ENCODE results near the gene ACTR3.
"Not testable (repeated sequence)": the region's sequence is repeated elsewhere in the genome, so short reads cannot be mapped to it uniquely, and the experiment has no call there.

ACTR3 gene

GRCh38 chr2:113889471-113890252 lies at the start of gene ACTR3:
Gene ACTR3 (plus strand): TSS chr2:113890089. CDS start chr2:113890280, 191 bp downstream.
- H3K4me3 ChIP-seq (ENCODE audit: low read depth, low read length): peak within 1 kb of the TSS; percentile 78

DNA sequence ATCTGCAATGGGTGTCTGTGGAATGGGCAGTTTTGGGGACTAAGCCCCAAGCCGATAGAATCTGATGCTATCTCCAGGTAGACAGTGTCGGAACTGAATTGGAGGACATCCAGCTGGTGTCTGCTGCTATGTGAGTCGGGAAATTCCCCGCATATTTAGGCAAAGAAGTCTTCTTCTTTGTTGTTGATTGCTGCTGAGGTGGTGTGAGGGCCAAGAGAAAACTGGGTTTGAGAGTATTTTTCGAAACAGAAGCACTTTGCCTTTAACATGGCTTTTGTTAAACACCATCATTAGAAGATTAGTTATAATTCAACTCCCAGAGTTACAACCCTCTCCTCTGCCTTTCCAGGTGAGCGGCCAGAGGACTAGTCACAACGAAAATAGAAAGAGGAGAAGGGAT lies 49.4 kb upstream of the ACTR3 start:
- H3K4me3 ChIP-seq (ENCODE audit: low read depth, low read length): no peak overlapping the region

DNA sequence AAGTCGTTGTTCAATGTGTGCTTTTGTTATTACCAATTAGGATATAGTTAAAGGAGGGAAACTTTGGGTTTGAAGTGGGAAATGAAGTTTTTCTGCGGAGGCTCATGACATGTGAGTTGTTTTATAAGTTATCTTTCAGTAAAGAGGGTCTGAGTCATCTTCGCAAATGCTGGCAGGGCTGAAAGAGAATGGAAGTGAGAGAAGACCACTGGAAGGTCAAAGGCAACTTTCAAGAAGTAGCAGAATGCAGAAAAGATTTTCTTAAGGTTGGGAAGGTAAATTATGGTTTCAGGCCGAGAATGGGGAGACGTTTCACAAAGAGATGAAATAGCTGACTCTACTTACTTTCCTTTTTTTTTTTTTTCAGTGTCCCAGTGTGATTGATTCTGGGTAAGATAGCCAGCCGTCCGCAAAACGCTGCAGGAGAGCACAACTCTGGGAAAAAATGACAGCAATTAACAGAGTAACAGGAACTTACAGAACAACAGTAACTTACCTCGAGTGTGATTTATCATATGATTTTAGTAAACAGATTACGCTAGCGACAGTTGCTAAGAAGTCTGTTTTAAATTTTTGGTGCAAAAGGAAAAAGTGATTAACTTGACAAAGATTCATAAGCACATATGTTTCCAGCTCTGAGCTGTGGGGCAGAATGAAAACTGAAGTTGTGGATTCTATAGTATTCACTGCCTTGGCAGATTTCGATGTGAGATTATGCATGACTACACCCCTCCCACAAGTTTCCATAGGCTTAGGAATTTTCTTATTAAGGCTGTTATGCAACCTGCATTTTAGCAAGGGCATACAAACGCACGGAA lies 46.8 kb upstream of the ACTR3 start:
- no peak overlapping the region for H3K4me3 ChIP-seq (ENCODE audit: low read depth, low read length)

DNA sequence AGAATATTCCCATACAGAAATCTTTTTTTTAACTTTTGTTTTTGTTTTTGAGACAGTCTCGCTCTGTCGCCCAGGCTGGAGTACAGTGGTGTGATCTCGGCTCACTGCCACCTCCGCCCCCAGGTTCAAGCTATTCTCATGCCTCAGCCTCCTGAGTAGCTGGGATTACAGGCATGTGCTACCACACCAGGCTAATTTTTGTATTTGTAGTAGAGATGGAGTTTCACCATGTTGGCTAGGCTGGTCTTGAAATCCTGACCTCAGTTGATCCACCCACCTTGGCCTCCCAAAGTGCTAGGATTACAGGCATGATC lies 46.2 kb upstream of the ACTR3 start:
- not testable (repeated sequence) for H3K4me3 ChIP-seq (ENCODE audit: low read depth, low read length)

DNA sequence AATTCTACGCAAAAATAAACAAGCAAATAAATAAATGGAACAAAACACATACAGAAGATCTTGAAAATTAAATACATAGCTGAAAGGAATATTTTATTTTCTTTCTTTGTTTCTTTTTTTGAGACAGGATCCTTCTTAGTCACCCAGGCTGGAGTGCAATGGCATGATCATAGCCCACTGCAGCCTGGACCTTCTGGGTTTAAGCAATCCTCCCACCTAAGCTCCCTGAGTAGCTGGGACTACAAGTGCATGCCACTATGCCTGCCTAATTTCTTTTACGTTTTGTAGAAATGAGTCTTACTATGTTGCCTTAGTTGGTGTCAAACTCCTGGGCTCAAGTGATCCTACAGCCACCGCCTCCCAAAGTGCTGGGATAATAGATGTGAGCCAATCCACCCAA lies 44.6 kb upstream of the ACTR3 start:
- H3K4me3 ChIP-seq (ENCODE audit: low read depth, low read length): no peak overlapping the region

- H3K4me3 ChIP-seq (ENCODE audit: low read depth, low read length): not testable (repeated sequence)
These were observed 44.1 kb upstream of the ACTR3 start for GRCh38 chr2:113845796-113846195.

DNA sequence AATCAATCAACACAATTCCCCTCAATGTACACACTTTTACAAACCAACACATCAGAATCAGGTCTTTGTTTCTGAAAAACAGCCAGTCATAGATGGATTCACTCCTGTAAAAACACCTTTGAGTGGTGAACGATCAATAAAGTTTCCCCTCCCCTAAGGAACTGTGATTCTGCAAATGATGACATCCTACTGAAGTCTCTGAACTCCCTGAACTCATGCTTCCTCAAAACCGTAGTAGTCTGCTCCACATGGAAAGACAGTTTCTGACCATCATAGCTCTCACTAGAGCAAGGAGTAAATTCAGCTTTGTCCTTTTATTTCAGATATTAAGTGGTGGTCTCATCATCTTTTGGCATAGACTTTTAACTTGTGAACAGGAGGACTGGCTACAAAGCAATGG lies 43.5 kb upstream of the ACTR3 start:
- H3K4me3 ChIP-seq (ENCODE audit: low read depth, low read length): no peak overlapping the region

- no peak overlapping the region for H3K4me3 ChIP-seq (ENCODE audit: low read depth, low read length)
These were observed 42.7 kb upstream of the ACTR3 start for GRCh38 chr2:113847144-113847543.

GRCh38 chr2:113848758-113849415 lies 41.0 kb upstream of the ACTR3 start:
- H3K4me3 ChIP-seq (ENCODE audit: low read depth, low read length): no peak overlapping the region

DNA sequence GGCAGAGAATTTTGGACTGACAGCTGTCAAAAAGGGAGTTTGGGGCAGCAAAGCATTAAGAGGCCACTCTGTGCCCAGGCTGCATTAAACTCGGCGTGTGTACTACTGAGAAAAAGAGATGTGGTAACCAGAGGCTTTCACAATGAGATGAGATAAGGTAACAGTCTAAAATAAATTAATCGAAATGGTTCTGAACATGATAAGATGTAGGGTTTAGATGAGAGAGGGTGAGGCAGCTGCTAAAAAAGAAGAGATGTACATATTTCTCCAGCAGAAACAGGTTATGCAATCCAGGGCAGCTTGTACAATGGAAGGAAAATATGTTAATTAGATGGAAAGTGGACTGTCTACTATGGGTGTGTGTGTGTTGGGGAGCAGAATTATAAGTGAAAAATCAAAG lies 39.2 kb upstream of the ACTR3 start:
- H3K4me3 ChIP-seq (ENCODE audit: low read depth, low read length): no peak overlapping the region

- no peak overlapping the region for H3K4me3 ChIP-seq (ENCODE audit: low read depth, low read length)
These were observed 38.2 kb upstream of the ACTR3 start for GRCh38 chr2:113851640-113852039.

DNA sequence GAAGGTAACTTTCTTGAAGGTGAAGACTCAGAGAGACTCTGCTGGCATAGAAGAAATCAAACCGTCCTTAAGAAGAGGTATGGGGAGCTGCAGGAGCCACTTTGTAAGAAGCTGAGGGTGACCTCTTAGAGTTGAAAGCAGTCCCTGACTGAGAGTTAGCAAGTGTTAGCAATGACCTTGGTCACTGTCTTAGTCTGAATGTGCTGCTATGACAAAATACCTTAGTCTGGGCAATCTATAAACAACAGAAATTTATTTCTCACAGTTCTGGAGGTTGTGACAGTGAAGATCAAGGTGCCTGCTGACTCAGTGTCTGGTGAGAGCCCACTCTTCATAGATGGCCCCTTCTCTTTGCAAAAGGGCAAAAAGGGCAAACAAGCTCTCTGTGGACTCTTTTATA lies 35.7 kb upstream of the ACTR3 start:
- H3K4me3 ChIP-seq (ENCODE audit: low read depth, low read length): no peak overlapping the region

DNA sequence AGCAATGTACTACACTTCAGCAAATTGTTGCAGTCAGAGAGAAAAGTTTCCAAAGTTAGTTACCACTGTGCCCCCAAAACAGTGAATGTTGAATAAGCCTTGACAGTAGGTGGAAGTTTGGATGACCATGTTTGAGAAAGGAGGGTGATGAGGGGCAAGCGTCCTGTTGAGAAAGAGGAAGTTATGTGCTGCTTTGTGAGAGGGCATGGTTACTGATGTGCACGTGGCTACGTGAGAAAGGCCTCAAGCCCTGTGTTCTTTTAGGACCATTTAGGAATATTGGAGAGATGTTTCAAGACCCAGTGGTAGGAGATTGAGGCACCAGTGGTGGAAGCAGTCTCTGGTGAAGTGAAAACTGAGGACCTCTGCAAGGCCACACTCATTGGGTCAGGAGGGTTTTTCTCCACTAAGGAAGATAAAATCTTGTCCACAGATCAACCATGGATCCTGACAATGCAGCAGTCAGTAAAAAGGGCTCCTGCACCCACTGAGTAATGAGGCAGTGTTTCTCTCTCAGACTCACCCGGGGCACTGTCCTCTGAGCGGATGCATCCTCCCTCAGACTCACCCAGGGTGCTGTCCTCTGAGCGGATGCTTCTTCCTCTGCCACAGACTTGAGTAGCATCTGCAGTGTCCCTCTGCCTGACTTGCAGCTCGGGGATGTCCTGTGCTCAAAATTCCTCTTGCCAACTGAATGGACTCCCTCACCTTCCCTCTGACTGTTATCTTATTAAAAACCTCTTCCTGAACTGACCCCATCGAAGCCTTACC lies 34.7 kb upstream of the ACTR3 start:
- no peak overlapping the region for H3K4me3 ChIP-seq (ENCODE audit: low read depth, low read length)

DNA sequence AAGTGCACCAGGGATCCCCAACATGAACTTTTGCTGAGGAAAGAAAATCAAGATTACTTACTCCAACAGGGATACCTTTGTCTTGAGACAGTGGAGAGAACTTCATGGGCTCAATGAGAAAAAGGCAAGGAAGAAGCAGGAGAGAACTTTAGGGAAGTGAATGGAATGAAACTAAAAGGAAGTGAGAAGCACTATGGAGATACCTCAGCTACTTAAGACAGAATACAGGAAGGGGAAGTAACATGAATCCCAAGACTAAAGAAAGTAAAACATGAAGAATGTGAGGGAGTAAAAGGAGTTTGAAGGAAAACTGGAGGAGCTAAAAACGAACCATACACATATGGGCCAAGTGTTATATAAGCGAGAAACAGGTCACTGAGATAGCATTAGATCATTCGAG lies 32.4 kb upstream of the ACTR3 start:
- no peak overlapping the region for H3K4me3 ChIP-seq (ENCODE audit: low read depth, low read length)

DNA sequence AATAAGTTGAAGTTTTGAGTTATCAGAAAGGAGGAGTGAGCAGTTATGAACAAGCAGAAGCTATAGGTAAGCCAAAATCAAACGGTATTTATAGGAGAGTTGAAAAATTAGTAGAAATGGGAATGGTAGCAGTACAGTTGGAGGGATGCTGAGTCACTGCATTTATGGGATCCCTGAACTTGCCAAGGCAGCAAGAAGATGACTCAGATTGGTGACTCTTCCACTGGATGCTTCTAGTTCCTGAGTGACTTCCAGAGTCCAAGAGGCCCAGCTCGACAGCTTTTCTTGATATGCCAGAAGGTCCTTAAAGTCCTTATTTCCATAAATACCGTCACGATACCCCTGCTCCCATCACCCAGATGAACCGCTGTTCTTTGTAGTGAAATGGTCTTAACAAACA lies 31.1 kb upstream of the ACTR3 start:
- no peak overlapping the region for H3K4me3 ChIP-seq (ENCODE audit: low read depth, low read length)

GRCh38 chr2:113861740-113862139 lies 28.1 kb upstream of the ACTR3 start:
- H3K4me3 ChIP-seq (ENCODE audit: low read depth, low read length): no peak overlapping the region

DNA sequence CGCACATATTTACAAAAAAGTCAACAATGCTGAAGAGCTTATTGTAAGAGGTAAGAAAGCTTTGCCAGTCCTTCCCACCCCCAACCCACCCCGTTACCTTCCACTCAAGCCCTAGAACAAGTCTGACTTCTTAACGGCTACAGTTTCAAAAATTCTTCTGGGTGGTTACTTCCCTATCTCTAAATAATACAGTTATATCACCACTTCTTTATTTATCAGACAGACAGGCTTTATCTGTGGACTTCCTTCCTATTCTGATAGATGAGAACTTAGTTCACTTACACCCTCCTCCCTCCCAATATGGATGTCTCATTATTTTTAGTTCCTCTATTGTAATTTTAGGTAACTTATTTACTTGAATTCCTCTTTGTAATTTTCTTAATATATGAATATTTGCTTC lies 26.7 kb upstream of the ACTR3 start:
- H3K4me3 ChIP-seq (ENCODE audit: low read depth, low read length): no peak overlapping the region

- H3K4me3 ChIP-seq (ENCODE audit: low read depth, low read length): no peak overlapping the region
These were observed 22.3 kb upstream of the ACTR3 start for GRCh38 chr2:113867571-113867970.

DNA sequence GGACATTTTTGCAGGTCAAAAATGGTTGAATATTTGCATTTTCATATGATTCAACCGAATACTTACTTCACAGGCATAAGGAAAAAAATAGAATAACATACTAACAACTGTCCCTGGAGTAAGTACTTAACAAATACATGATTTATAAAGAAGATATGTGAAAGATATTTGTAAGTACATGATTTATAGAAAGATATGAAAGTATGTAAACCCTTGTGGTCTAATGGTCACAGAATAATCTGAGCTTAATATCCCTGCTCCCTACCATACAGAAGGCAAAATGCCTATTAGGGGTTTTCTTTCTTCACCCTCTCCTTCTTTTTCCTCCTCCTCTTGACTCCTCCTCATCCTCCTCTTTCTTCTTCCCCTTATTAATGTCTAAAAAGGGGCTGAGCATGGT lies 20.6 kb upstream of the ACTR3 start:
- no peak overlapping the region for H3K4me3 ChIP-seq (ENCODE audit: low read depth, low read length)

DNA sequence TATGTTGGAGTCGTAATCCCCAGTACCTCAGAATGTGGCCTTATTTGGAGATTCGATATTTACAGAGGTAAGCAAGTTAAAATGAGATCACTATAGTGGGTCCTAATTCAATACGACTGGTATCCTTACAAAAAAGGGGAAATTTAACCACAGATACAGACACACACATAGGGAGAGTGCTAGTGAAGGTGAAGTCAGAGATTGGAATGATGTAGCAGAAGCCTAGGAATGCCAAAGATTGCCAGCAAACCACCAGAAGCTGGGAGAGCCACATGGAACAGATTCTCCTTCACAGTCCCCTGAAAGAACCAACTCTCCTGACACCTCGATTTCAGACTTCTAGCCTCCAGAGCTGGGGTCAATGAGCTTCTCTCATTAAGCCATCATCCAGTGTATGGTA lies 17.7 kb upstream of the ACTR3 start:
- no peak overlapping the region for H3K4me3 ChIP-seq (ENCODE audit: low read depth, low read length)

DNA sequence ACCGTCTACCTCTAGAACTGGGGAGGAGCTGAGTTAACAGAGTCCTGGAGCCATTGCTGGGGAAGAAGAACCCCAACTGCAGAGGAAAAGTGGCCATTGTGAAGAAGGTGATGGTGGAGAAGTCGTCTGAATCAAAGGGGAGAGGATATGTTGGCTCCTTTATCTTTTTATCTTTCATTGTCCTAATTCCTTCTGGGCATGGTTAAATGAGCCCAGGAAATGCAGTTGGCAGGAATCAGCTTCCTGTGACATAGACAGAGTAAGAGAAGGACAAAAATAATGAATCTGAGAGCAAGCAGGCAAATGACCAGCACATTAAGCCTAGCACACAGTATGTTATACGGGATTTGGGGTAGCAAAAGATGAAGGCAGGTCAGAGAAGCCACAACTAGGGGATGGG lies 16.0 kb upstream of the ACTR3 start:
- no peak overlapping the region for H3K4me3 ChIP-seq (ENCODE audit: low read depth, low read length)

Data from iPS-11a (cell line).